Right forelimb (tissue), 1 donor: ENCODE measurements around the gene GRN.
"Not testable (repeated sequence)": the region's sequence is repeated elsewhere in the genome, so short reads cannot be mapped to it uniquely, and the experiment has no call there.

Experiments
- DNase-seq: peaks from one replicate; pipeline ENCODE4 v3.0.0-alpha.2; 2018

GRN gene

DNA sequence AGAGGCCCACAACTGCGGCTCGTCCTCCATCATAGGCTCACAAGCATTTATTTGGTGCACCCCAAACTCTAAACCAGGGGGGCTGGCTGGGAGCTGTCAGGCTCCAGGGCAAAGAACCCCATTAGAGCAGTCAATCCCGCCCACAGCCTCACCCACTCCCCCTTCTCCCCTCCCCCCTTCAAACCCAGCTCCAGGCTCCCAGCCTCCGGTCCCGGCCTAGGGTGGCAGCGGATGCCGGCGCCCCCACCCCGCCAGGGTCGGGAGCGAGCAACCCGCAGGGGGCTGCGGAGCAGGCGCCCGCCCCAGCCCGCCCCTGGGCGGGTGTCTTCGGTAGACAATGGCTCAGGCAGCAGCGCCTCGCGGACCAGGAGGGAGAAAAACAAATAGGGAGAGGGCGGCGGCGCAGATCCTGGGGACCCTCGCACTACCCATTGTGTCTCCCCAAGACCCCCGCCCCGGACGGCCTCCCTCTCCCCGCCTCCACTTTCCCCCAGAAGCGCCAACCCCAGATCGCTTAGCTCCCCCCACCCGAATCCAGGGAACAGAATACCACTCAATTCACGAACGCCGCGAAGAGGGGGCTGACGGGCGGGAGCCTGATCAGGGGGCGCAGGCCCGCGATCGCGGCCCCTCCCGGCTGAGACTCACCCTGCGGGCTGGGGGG, 18.0 kb downstream of the GRN start:
- peak; percentile 56 for DNase-seq

DNA sequence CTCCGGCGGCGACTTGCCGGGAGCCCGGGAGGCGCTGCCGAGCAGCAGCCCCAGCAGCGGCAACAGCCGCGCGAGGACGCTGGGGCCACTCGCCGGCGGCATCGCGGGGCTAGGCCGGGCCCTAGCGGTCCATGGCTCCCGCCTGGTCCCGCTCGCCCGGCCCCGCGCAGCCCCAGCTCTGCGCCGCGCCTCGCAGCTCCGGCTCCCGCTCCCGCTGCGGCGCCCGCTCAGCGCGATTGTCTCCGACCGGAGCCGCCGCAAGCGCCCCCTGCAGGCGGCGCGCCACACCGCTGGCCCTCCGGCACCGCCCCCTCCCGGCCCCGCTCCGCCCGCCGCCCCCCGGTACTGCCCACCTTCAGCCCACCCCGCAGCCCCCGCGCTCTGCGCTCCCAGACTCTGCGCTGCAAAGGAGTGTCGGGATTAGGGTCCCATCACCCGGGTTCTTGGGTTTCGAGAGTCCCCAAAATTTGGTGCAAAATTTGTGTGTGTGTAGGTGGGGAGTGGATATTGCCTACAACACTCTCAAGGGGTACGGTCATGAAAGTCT, 18.6 kb downstream of the GRN start, which contains the start of gene FAM171A2:
FAM171A2 (minus strand) TSS at position 241 of the 547 bp plus-strand sequence; CDS start at position 102, 139 bp downstream.
- DNase-seq, result peak; percentile 87

DNA sequence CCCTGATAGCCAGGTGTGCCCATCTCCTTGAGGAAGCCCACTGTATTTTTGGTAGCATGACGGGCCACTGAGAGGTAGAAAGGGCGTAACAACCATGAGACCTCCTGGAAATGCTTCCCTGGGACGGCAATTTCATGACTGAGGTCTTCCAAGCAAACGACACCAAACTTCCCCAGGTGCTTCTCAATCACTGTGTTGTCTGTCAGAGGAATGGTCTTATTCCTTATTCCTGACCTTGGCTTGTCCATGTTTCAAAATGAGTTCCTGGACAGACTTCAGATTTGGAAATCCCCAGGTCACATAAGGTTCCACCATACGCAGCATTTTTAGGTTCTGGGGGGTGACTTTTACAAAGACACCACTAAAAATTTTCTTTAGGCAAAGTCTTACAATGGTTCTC, 19.9 kb downstream of the GRN start:
- DNase-seq, result not testable (repeated sequence)

DNA sequence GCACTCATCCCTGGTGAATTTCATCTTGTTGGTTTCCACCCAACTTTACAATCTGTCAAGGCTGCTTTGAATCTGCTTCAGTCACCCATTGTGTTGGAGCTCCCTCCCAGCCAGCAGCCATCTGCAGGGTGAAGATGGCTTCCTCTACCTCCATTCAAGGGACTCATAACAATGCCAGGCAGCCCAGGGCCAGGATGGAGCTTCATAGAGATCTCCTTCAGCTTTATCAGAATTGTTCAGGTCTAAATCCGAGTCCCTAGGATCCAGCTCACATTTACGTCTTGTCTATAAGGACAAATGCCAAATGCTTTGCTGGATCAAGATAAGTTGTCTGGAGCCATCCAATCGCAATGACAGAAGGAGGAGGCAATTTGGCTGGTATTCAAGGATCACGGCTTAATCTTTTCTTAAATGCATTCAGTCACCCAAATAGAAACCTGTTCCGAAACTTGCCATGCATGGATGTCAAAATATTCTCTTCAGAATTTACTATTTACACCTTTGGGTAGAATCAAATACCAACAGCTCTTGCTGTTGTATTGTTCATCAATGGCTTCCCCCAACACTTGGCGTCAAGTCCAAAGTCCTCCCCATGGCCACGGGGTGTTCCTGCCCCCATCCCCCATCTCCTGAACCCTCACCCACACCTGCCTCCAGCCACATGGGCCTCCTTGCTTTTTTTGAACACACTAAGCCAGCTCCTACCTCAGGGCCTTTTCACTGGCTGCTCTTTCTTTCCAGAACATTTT, 22.3 kb downstream of the GRN start:
- no peak for DNase-seq

DNA sequence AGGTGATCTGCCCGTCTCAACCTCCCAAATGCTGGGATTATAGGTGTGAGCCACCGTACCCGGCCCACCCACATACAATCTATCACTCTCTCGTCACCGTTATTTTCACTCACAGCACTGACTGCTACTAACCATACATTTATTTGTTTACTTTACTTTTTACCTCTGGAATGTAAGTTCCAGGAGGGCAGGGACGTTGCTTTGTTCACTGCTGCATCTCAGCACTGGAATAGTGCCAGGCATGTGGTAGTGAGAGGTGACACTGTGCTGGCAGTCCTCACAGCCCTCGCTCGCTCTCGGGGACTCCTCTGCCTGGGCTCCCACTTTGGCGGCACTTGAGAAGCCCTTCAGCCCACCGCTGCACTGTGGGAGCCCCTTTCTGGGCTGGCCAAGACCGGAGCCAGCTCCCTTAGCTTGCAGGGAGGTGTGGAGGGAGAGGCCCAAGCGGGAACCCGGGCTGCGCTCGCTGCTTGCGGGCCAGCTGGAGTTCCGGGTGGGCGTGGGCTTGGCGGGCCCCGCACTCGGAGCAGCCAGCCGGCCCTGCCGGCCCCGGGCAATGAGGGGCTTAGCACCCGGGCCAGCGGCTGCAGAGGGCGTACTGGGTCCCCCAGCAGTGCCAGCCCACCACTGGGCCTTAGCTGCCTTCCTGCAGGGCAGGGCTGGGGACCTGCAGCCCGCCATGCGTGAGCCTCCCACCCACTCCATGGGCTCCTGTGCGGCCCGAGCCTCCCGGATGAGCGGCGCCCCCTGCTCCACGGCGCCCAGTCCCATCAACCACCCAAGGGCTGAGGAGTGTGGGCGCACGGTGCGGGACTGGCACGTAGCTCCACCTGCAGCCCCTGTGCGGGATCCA, 23.5 kb downstream of the GRN start:
- DNase-seq, result not testable (repeated sequence)

DNA sequence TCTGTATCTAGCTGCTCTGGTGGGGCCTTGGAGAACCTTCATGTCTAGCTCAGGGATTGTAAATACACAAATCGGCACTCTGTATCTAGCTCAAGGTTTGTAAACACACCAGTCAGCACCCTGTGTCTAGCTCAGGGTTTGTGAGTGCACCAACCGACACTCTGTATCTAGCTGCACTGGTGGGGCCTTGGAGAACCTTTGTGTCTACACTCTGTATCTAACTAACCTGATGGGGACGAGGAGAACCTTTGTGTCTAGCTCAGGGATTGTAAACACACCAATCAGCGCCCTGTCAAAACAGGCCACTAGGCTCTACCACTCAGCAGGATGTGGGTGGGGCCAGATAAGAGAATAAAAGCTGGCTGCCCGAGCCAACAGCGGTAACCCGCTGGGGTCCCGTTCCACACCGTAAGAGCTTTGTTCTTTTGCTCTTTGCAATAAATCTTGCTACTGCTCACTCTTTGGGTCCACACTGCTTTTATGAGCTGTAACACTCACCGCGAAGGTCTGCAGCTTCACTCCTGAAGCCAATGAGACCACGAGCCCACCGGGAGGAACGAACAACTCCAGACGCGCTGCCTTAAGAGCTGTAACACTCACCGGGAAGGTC, 24.4 kb downstream of the GRN start:
- DNase-seq, result not testable (repeated sequence)

DNA sequence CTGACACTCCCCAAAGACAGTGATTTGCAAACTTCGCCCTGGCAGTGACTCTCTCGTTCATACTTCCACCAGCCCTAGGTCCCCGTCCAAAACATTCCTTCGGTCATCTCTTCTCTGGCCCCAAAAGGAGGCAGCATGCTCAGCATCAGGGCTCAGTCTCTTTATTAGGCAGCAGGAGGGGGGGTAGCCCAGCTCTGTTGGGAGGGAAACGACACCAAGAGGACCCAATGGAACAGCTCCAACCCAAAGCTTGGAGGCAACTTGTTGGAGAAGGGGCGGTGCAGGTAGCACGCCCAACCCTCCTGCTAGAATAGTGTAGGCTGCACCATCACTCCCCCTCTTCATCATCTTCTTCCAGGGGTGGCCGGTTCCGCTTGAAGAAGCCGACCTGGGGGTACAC, 26.9 kb downstream of the GRN start:
- DNase-seq, result no peak

DNA sequence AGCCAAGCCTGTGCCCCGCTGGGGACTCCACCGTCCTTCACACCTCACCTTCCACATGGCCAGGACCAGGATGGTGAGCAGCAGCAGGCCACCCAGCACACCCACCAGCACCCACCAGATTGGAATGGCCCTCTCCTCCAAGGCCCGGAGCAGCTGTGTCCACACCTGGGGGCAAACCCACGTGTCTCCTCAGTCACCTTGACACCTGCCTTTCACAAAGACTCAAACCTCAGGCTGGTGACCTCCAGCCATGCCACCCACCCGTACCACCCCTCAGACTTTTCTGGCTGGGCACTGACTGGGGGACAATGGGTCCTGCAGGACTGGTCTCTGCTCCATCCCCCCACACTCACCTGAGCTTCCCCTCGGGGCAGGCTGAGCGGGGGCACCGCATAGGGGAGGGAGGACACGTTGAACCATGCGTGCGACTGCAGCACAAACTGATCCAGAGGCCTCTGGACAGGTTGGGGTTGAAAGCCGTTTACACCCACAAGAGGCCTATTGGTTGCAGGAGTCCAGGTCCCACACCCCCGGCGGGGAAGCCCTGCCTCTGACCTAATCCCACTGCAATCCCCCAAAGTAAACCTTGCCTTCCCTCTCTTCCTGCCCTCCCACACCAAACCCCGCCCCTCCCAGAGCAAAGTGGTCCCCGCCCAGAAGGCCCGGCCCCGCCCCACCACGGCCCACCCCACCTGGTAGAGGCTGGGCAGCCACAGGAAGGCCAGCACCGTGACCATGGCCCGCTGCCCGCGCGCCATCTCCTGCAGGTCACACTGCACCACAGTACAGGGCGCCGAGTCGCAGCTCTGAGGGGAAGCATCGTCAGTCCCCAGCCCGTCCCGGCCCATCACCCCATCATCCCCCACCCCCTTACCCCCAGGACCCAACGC, 29.4 kb downstream of the GRN start:
- DNase-seq, result no peak

DNA sequence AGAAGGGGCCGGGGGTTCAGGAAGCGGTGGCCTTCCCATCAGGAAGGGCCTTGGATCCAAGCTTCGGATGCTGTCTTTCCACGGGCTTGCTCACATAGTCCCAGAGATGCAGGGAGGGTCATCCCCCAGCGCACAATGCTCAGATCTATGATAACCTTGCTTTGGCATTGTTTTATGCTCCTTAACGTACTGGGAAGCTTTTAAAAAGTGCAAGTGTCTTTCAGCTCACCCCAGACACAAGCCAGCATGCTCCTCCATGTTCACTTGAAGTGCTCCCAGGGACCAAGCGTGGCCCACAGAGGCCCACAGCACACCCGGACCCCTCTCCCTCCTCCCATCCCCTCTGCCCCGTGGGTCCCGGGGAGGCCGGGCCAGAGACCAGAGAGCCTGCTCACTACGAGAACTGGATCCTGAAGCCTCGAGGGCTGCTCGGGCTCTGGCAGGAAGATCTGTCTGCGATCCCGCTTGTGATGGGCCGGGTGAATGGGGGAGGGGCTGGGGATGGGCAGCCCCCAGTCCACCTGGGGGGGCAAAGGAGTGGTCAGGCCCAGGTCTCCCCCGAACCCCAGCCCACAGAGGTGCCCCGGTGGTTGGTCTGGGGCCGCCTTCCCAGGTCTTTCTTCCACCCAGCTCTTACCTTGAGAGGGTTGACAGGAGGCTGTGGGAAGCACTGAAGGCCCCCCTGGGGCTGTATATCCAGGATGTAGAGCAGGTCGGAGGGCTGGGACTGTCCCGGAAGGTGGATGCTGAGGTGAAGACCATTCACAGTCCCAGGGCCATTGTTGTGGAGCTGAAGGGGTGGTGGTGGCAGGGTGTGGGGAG, 30.3 kb downstream of the GRN start:
- no peak for DNase-seq

DNA sequence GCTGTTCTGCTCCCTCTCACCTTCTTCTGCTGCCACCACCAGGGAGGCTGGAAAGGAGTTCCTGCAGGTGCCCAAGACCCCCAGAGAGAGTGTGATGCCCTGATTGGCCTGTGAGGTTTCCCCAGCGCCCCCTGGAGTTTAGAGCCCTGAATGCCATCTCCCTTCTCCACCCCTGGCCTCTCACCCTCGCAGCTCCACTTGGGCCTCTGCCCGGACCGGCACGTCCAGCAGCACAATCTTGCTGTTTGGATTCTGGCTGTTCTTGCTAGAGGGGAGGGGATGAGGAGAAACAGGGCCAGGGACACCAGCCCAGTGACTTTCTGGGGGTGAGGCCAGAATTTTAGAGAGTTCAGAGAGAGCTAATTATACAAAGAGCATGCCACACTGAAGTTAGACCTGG, 31.0 kb downstream of the GRN start:
- peak; percentile 67 for DNase-seq

DNA sequence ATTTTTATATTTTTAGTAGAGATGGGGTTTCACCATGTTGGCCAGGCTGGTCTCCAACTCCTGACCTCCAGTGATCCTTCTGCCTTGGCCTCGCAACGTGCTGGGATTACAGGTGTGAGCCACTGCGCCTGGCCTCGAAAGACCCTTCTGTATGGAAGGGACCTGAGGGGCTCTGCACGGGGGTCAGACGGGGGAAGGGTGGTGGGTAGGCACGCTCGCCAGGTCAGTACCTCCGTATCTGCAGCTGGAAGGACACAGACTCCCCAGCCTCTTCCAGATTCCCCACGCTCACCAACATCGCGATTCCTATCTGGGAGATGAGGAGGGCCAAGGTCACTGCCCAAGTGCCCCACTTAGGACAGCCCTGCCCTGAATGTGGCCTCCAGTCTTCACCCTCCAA, 31.7 kb downstream of the GRN start:
- DNase-seq, result no peak

DNA sequence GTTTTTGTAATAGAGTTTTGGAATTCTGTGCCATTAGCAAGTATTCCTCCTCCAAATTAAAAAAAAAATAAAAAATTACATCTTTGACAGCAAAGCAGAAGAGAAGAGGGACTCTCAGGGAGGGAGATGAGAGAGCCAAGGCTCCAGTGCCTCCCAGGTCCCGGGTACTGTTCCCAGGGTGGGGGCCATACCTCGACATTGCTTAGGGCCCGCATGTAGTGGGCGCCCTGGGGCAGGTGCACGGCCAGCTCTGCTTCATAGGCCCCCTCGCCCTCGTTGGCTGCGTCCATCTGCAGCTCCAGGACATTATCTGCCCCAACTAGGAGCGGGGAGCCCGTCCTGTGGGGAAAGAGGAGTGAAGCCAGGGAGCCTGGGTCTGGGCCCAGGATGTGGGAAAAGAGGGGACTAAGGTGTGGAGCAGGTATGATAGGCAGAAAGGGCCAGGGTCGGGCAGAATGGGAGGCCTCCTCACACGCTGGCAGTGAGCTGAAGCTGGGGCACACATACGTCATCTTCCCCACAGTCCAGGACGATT, 33.1 kb downstream of the GRN start:
- no peak for DNase-seq

DNA sequence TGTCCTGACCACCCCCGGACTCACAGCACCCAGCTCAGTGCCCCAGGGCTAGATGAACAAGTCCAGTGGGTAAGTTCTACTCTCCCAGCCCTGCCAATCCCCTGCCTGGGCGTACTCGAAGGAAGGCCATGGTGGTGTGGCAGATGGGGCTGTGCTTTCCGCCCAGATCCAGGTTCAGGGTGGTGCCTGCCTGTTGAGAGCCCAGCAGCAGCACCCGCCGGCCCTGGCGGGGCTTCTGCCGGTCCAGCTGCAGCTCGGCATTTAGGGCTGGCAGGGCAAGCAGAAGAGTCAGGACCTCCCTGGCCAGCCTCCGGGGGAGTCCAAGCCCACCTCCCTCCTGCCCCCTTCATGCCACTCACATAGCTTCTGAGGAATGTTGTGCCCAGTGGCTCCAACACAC, 34.8 kb downstream of the GRN start:
- no peak for DNase-seq

DNA sequence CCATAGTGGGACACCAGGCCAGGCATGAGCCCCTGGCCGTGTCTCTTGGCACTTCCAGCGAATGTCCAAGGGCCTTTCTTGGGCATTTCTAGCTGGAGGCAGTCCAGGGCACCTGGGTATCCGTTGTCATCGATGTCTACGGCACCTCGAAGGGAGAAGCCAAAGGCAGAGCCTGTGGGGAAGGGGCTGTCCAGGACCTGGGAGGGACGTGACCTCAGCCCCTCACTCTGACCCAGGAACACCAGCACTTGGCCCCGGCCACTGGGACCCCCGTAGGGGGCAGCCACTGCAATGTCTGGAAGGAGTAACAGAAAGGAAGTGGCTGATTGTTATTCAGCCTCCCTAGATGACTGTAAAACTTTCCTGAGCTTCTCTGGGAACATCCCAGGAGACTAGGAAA, 35.7 kb downstream of the GRN start:
- DNase-seq, result no peak

DNA sequence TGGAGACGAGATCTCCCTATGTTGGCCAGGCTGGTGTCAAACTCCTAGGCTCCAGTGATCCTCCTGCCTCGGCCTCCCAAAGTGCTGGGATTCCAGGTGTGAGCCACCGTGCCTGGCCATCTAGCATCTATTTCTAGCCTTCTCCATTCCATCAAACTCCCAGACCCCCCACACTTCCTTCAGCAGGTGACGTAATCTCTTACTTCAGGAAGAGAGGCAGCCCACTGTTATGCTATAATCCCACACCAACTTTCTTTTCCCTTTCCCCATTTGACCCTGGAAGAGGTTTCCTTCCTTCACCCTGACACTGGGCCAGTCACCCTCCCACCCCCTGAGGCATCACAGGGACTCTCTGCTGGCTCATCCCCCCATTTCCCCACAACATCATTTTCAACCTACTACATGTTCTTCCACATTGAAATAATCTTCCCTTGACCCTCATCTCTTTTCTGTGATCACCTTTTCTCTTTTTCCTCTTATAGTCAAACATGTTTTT, 36.8 kb downstream of the GRN start:
- no peak for DNase-seq

DNA sequence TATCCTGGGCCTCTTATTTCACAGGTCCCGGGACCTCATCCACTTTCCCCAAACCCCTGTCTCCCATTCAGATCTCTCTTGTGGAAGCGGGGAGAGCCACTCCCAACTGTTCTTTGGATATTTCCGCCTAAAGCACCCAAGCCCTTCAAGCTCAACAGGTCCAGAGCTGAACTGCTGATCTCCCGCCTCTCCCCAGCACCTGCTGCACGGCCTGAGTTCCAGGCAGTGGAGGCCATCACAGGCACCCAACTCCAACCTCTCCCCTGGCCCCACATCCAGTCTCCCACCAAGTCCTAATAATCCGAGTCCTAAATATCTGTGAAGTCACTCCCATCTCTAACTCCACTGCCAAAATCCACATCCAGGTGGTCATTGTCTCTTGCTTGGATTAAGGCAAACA, 37.8 kb downstream of the GRN start:
- no peak for DNase-seq

DNA sequence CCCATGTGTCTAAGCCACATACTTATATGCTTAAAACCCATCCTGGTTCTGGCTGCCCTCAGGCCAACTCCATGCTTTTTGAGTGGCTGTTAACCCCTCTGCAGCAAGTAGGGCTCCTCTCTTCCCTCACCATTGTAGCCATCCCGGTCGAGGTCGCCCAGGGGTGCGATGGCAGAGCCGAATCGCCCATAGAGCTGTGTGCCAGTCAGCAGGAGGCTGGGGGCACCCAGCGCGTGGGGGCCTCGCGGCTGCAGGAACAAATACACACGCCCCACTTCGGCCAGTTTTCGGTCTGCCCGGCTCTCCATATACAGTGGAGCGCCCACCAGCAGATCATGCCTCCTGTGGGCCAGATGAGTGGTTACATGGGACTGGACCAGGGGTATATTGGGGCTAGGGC, 38.3 kb downstream of the GRN start:
- DNase-seq, result no peak

DNA sequence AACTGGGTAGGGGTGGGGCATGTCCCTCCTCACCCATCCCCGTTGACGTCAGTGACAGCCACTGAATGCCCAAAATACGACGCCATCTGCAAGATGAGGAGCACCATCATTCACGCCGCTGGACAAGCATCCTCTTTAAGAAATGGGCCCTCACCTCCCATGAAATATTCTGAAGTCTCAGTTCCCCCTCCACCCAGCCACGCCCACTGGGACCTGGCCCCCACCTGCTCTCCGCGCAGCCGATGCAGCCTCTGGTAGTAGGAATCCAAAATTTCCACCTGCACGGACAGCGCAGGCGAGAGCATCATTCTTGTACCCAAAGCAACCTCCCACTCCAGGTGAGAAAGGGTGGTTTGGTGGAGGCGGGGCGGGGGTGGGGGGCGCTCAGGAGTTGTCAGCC, 38.8 kb downstream of the GRN start:
- no peak for DNase-seq

DNA sequence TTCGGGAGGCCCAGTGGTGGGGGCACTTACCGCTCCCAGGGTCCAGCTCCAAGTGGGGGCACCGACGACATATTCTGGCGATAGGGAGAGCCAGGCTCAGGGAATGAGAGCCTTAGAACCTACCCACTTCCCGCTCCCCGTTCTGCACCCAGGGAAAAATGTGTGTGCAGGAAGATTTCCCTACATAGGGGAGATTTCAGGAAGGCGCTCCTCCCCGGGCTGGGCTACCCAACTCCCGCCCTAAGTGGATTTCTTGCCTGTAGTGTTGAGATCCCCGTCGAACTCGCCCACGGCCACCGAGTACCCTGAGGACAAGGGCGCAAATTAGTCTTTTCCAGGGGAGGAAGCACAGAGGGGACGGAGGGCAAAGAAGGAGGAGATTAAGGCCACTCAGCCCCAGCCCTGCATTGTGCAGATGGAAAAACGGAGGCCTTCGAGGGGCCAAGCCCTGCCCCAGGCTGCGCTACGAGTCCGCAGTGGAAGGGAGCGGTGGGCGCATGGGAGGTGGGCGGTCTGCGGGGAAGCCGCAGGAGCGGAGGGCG, 39.2 kb downstream of the GRN start:
- DNase-seq, result no peak

DNA sequence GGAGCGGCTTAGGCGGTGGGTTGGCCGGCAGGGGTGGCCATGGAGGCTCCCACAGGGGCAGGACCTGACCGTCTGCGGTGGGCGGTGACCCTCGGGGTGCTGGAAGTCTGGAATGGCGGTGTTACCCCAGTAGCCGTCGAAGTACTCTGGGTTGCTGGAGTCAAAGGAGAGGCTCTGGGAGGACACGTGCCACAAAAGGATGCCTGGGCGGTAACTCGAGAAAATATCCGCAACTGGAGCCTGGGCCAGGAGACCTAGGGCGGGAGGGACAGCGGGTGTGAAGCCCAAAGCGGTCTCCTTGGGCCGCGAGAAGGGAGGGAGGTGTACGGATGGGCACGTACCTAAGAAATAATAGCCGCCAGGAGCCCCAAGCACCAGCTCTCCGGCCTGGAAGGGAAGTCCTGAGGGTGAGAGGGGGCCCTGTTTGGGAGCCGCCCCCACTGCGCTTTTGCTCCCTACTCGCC, 39.8 kb downstream of the GRN start:
- no peak for DNase-seq
